ENCODE data around the gene ARSI.

DNA sequence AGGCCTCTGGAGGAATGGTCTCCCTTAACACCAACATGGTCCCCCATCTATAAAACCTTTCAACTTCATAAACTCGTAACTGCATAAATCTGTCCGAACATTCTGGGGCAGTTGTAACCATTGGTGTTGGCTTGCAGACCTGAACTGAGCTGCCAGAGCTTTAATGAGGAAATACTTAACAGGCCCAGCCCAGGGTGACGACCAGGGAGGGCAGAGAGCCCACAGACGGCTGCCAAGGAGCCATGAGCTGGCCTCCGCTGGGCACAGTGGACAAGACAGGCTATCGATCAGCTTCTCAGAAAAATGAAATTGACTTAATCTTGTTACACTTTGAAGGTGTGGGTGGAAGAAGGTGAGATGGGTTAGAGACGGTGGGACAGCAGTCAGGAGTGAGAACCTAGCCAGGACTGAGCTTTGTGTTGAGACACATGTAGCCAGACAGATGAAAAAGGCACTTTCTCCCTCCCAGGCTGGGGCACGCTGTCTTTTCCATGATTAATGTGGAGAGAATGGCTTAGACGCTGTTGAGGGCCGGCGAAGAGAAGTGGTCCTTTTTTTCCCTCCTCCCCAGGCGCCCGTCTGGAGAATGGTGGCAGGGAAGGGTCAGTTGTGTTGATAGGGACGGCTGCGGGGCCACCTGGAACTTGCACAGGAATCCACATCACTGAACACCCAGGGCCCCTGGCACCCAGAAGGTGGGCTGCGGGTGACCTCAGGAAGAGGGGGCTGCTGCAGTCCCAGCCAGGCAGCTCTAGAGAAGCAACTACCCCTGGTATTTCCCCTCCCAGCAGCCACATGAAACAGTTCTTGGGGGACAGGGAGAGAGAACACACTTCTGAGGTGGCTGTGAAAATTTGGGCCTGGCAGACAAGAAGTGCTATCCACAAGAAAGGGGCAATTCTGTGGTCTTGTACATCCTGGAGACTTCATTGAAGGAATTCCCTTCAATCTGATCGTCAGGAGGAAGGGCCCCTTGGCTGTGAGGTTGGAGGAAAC is 27.5 kb upstream of the ARSI start:
- TF ChIP-seq CTCF (conservative IDR thresholded peaks at IDR 0.05; ENCODE audit: low read length): no peak
- no peak for TF ChIP-seq EZH2phosphoT487 (IDR thresholded peaks at IDR 0.05; ENCODE audit: borderline replicate concordance, low read depth, low read length)

Data from OCI-LY7 (cell line).